Stimulated activated effector memory CD8-positive, alpha-beta T cell treated with anti-CD3 and anti-CD28 coated beads, Interleukin-12 subunit alpha, Interleukin-12 subunit beta, amount 100 ng/mL, for 72 hours (primary cell): ENCODE data around the gene ESCO1.
"Not testable (repeated sequence)": the region's sequence is repeated elsewhere in the genome, so short reads cannot be mapped to it uniquely, and the experiment has no call there.

Source experiments
- ATAC-seq: fragments of 150-1000 bp; cut with Tn5 transposase; 2 replicates; pipeline ENCODE4 v1.10.0; 2021
- DNase-seq, 2 donors: peaks; one replicate each; pipeline ENCODE4 v3.0.0; 2021 to 2022; ENCODE audit warnings: low spot score in 2 of 2
- H3K27ac Mint-ChIP-seq: one replicate; pipeline ENCODE4 v1.8.0; 2022; ENCODE audit warnings: mild to moderate bottlenecking, mixed read lengths
- H3K36me3 Mint-ChIP-seq: one replicate; pipeline ENCODE4 v1.8.0; 2022; ENCODE audit warnings: mild to moderate bottlenecking, mixed read lengths
- H3K4me1 Mint-ChIP-seq: one replicate; pipeline ENCODE4 v1.8.0; 2022; ENCODE audit warnings: mixed read lengths
- H3K4me3 Mint-ChIP-seq: one replicate; pipeline ENCODE4 v1.8.0; 2022; ENCODE audit warnings: mild to moderate bottlenecking, mixed read lengths
- H3K9me3 Mint-ChIP-seq: one replicate; pipeline ENCODE4 v1.8.0; 2022; ENCODE audit warnings: mixed read lengths

ESCO1 gene, protein sequence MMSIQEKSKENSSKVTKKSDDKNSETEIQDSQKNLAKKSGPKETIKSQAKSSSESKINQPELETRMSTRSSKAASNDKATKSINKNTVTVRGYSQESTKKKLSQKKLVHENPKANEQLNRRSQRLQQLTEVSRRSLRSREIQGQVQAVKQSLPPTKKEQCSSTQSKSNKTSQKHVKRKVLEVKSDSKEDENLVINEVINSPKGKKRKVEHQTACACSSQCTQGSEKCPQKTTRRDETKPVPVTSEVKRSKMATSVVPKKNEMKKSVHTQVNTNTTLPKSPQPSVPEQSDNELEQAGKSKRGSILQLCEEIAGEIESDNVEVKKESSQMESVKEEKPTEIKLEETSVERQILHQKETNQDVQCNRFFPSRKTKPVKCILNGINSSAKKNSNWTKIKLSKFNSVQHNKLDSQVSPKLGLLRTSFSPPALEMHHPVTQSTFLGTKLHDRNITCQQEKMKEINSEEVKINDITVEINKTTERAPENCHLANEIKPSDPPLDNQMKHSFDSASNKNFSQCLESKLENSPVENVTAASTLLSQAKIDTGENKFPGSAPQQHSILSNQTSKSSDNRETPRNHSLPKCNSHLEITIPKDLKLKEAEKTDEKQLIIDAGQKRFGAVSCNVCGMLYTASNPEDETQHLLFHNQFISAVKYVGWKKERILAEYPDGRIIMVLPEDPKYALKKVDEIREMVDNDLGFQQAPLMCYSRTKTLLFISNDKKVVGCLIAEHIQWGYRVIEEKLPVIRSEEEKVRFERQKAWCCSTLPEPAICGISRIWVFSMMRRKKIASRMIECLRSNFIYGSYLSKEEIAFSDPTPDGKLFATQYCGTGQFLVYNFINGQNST

GRCh38 chr18:21600526-21601410, at the start of gene ESCO1:
Gene ESCO1 (minus strand): TSS chr18:21600704. CDS start chr18:21574843, 25,861 bp downstream.
- DNase-seq (peak; percentile 89 to 98), ATAC-seq (peak; percentile 95)
- Mint-ChIP-seq H3K36me3 (peaks cover 20% of the 10 kb centered on the region), H3K27ac (peak within 1 kb of the TSS; percentile 98), H3K9me3 (no peaks in the 10 kb centered on the region), H3K4me1 (peaks cover 18% of the 10 kb centered on the region), H3K4me3 (peak within 1 kb of the TSS; percentile 93)

GRCh38 chr18:21640375-21640774, 39.9 kb upstream of the ESCO1 start:
- not testable (repeated sequence) for H3K4me3 Mint-ChIP-seq, H3K9me3 Mint-ChIP-seq, DNase-seq, H3K27ac Mint-ChIP-seq, ATAC-seq, H3K4me1 Mint-ChIP-seq
- peaks cover 35% of the 10 kb centered on the region for H3K36me3 Mint-ChIP-seq

GRCh38 chr18:21638822-21639221, 38.3 kb upstream of the ESCO1 start:
- peak overlapping the region; percentile 53 for H3K27ac Mint-ChIP-seq
- no peaks in the 10 kb centered on the region for H3K4me1 Mint-ChIP-seq
- peaks cover 45% of the 10 kb centered on the region for H3K36me3 Mint-ChIP-seq
- no peak overlapping the region for H3K4me3 Mint-ChIP-seq
- DNase-seq: no peak
- H3K9me3 Mint-ChIP-seq: no peaks in the 10 kb centered on the region
- ATAC-seq: no peak

GRCh38 chr18:21636769-21637168, 36.3 kb upstream of the ESCO1 start:
- Mint-ChIP-seq H3K27ac (no peak overlapping the region), H3K9me3 (no peaks in the 10 kb centered on the region), H3K4me3 (no peak overlapping the region), H3K36me3 (peaks cover 62% of the 10 kb centered on the region), H3K4me1 (no peaks in the 10 kb centered on the region)
- DNase-seq (no peak), ATAC-seq (no peak)

DNA sequence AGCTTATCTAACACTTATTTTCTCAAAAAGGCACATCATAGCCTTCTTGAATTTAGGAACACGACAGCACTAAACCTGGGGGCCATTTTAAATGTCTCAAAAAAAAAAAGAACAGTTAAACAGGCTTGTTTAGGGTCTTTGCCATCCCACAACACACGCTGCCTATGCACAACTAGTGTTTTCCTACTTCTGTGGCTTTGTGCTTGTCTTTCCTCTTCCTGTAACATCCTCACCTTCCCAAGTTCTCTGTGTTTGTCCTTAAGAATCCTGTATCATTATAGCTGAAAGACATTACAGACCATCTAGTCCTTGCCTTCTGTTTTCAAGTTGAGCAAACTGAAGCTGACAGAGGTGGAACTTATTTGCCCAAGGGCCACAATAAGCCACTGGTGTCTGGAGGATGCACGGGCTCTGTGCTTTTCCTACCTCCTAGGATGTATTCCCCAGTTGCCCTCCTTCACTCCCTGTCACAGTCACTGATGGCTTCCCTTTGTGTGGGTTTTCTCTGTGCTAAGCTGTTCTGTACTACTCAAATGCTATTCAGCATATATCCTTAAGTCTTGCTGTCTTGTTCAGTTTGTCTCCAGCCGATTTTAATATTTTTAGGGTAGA, 34.2 kb upstream of the ESCO1 start:
- no peak for ATAC-seq
- H3K27ac Mint-ChIP-seq: peak overlapping the region; percentile 26

GRCh38 chr18:21632393-21632792, 31.9 kb upstream of the ESCO1 start:
- Mint-ChIP-seq H3K4me3 (no peak overlapping the region), H3K27ac (no peak overlapping the region), H3K9me3 (no peaks in the 10 kb centered on the region), H3K4me1 (peaks cover 14% of the 10 kb centered on the region), H3K36me3 (peaks cover 98% of the 10 kb centered on the region)
- ATAC-seq (no peak), DNase-seq (no peak)

More for the DNA sequence above, 34.2 kb upstream of the ESCO1 start:
- Mint-ChIP-seq H3K36me3 (peaks cover 76% of the 10 kb centered on the region), H3K4me3 (no peak overlapping the region), H3K9me3 (no peaks in the 10 kb centered on the region), H3K4me1 (no peaks in the 10 kb centered on the region)
- DNase-seq: no peak

DNA sequence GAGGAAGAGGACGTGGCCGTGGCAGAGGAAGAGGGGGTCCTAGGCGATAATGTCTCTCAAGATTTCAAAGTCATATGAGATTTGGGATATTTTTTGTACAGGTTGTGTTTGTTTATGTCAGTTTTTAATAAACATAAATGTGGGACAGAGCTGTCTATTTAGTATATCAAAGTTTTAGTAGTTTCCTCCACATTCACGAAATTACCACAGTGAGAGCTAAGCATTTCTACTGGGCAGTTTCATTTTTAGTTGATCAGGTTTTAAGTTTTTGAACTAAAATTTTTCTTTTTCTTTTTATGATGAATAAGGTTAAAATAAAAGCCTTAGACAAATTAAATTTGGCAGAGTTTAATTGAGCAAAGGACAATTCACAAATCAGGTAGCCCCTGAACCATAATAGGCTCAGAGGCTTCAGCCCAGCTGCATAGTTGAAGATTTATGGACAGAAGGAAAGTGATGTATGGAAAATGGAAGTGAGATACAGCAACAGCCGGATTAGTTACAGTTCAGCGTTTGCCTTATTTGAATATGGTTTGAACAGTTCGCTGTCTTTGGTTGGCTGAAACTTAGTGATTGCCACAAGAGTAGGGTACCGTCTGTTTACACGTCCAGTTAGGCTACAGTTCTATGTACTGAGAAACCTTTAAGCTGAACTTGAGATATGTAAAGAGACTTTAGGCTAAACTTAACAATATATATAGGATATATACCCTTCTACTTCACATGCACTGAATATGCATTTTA, 28.8 kb upstream of the ESCO1 start:
- peaks cover 100% of the 10 kb centered on the region for H3K36me3 Mint-ChIP-seq
- H3K9me3 Mint-ChIP-seq: no peaks in the 10 kb centered on the region
- peak overlapping the region; percentile 82 for H3K27ac Mint-ChIP-seq
- DNase-seq (no peak), ATAC-seq (no peak)
- H3K4me1 Mint-ChIP-seq: peaks cover 14% of the 10 kb centered on the region
- H3K4me3 Mint-ChIP-seq: no peak overlapping the region

DNA sequence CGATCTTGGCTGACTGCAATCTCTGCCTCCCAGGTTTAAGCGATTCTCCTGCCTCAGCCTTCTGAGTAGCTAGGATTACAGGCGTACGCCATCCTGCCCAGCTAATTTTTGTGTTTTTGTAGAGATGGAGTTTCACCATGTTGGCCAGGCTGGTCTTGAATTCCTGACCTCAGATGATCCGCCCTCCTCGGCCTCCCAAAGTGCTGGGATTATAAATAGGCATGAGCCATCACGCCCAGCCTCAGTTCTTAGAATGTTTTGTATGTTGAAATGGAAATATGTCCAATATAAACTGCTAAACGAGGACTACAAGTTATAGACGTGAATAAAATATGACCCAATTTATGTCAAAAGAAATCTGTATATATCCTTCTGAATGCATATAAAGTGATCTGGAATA, 21.1 kb upstream of the ESCO1 start:
- not testable (repeated sequence) for H3K4me3 Mint-ChIP-seq, H3K9me3 Mint-ChIP-seq, DNase-seq, ATAC-seq, H3K27ac Mint-ChIP-seq
- H3K36me3 Mint-ChIP-seq: peaks cover 99% of the 10 kb centered on the region
- H3K4me1 Mint-ChIP-seq: peaks cover 19% of the 10 kb centered on the region

DNA sequence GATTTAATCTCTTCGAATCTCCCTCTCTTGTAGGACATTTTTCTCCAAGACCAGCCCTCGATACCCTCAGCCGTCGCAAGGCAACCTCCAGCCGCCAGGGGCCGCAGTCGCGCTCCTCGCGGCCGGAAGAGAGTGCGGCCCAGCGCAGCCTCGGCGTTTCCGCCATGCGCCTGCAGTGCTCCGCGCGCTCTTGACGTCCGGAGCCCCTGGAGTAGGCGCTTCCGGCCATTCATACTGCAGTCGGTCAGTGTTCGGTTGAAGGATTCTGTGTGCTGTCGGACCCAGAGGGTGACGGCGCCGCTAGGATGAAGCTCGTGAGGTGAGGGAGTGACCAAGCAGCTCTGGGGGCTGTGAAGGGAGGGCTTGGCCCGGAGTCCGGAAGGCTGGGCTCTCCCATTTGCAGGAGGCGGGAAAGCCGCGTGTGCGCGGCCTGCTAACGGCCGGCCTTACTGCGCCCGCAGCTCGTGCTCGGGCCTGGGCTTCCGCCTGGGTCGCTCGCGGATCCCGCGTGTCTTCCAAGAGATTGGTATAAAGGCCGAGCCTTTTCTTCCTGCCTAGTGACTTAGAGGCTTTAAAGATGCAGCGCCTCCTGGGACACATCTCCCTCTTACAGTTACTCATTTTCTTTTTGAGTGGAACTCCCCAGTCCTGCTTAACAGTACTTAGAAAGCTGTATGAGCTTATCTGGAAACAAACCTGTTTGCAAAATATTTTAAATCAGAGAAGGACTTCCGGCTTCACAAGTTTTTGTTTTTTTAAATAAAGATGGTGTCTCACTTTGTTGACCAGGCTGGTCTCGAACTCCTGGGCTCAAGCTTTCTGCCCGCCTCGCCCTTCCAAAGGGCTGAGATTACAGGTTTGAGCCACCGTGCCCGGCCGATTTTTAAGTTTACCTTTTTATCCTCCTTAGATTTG, 11.9 kb upstream of the ESCO1 start, which contains the start of gene SNRPD1:
Gene SNRPD1 (plus strand): TSS at position 190 of the 915 bp plus-strand sequence. CDS start 116 bp downstream, at position 306.
- H3K27ac Mint-ChIP-seq: peak within 1 kb of the TSS; percentile 100
- peak; percentile 99 for ATAC-seq

DNA sequence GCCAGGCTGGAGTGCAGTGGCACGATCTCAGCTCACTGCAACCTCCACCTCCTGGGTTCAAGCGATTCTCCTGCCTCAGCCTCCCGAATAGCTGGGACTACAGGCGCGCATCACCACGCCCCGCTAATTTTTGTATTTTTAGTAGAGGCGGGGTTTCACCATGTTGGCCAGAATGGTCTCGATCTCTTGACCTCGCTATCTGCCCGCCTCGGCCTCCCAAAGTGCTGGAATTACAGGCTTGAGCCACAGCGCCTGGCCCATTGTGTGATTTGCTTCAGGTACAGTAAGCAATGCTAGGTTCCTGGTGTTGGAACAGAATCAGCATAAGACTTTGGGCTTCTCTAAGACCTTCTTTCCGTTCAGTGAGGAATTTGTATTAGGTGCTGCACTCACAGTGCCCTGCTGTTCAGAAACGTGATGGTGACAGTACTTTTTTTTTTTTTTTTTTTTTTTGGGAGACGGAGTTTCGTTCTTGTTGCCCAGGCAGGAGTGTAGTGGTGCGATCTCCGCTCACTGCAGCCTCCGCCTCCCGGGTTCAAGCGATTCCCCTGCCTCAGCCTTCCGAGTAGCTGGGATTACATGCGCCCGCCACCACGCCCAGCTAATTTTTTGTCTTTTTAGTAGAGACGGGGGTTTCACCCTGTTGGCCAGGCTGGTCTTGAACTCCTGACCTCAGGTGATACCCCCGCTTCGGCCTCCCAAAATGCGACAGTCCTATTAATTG, 11.1 kb upstream of the ESCO1 start:
- not testable (repeated sequence) for H3K9me3 Mint-ChIP-seq, ATAC-seq, DNase-seq
- Mint-ChIP-seq H3K4me3 (peak overlapping the region; percentile 100), H3K27ac (peak overlapping the region; percentile 100), H3K4me1 (peaks cover 29% of the 10 kb centered on the region), H3K36me3 (peaks cover 58% of the 10 kb centered on the region)

More for the DNA sequence above, 11.9 kb upstream of the ESCO1 start, which contains the start of gene SNRPD1:
- peaks cover 66% of the 10 kb centered on the region for H3K36me3 Mint-ChIP-seq
- H3K9me3 Mint-ChIP-seq: no peaks in the 10 kb centered on the region
- DNase-seq: peak; percentile 95
- H3K4me1 Mint-ChIP-seq: peaks cover 35% of the 10 kb centered on the region
- H3K4me3 Mint-ChIP-seq: peak within 1 kb of the TSS; percentile 100

- H3K27ac Mint-ChIP-seq: peak overlapping the region; percentile 32
- DNase-seq (no peak), ATAC-seq (no peak)
- peaks cover 15% of the 10 kb centered on the region for H3K36me3 Mint-ChIP-seq
- H3K9me3 Mint-ChIP-seq: no peaks in the 10 kb centered on the region
- H3K4me3 Mint-ChIP-seq: peak overlapping the region; percentile 17
- H3K4me1 Mint-ChIP-seq: peaks cover 11% of the 10 kb centered on the region
These were observed 4.7 kb upstream of the ESCO1 start for GRCh38 chr18:21605213-21605612.

DNA sequence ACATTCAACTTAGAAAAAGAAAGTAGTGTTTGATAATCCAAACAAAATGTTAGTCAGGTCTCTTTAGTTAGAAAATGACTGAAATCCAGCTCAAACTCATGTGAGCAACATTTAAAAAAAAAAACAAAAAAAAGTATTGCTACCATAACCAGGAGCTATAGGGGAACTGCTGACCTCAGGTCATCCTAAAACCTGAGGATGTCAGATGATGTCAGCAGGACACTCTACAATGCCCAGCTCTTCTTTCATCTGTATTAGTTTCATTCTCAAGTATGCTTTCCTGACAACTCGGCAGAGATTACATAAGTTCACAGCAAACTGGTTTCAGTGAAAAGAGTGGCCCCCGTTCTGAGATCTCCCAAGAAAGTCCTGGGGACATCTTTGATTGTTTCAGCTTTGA, 4.2 kb upstream of the ESCO1 start:
- Mint-ChIP-seq H3K36me3 (peaks cover 16% of the 10 kb centered on the region), H3K4me3 (peak overlapping the region; percentile 17), H3K4me1 (peaks cover 11% of the 10 kb centered on the region), H3K9me3 (no peaks in the 10 kb centered on the region), H3K27ac (peak overlapping the region; percentile 32)
- ATAC-seq (no peak), DNase-seq (no peak)

DNA sequence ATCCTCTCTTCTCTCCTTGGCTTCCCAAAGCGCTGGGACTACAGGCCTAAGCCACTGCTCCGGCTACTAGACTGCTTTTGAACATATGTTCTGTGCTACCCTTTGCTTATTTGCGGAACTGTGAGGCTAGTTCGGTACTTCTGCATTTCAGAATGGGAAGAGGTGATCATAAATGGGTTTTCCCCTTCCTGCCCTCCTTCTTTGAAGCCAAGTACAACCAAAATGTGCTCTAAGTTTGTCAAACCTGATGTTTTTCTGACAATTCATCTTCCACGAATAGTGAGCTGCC, 1.7 kb upstream of the ESCO1 start:
- no peaks in the 10 kb centered on the region for H3K9me3 Mint-ChIP-seq
- H3K4me1 Mint-ChIP-seq: peaks cover 18% of the 10 kb centered on the region
- H3K4me3 Mint-ChIP-seq: no peak overlapping the region
- no peak for ATAC-seq
- peaks cover 20% of the 10 kb centered on the region for H3K36me3 Mint-ChIP-seq
- DNase-seq: no peak
- H3K27ac Mint-ChIP-seq: peak overlapping the region; percentile 98
